MM.1S (cell line): Measurements from ENCODE around the gene DIPK1C.

Experiments used
- CTCF ChIP-seq: fragments of 300-600 bp; sonication (generic); IDR thresholded peaks from 2 replicates; pipeline ENCODE4 v1.5.1; 2016; ENCODE audit warnings: antibody characterized with exemption, low read length, mixed read lengths
- EZH2 ChIP-seq: fragments of 300-600 bp; sonication (generic); optimal IDR thresholded peaks from 2 replicates; pipeline ENCODE3; 2017; ENCODE audit warnings: low read depth, mild to moderate bottlenecking, antibody characterized with exemption, low read length, mixed read lengths

- TF ChIP-seq CTCF (no peak), EZH2 (no peak)
These were observed 612 bp downstream of the DIPK1C start for GRCh38 chr18:74456349-74457042.
